DMS53 treated with DMSO at 0.1 percent for 48 hours (cell line): Measurements from ENCODE around the gene FLT4.

ENCODE experiments used
- DNase-seq: peaks from one replicate; lab custom pipeline; 2025; ENCODE audit not compliant: unreplicated experiment; lab: John Stamatoyannopoulos, UW

The FLT4 gene

DNA sequence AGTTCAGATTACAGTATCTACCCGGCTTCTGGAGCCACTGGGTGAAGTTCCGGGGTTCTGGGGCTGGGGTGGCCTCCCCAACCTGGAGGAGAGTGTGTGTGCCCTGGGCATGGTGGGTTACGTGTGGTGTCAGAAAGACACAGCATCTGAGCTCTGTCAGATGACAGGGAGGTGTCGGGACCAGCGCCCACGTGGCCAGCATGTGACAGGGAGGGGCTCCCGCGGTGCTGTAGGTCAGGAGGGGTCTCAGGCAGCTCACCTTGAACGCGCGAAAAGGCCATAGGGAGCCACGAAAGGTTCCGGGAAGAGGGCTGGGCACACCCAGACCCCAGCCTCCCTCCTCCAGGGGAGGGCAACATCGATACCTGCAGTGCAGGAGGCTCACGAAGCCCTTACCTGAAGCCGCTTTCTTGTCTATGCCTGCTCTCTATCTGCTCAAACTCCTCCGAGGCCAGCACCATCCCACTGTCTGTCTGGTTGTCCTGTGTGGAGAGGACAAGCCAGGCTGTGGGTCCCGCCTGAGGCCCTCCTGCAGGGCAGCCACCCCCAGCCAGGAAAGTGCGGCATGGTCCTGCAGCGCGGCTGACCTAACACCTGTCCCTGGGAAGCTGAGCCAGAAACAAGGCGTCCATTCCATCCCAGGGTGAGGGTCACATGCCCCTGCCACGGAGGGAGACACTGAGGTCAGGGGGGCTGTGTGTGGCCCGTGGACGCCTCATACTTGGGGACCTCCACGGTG is 40.7 kb downstream of the FLT4 start:
- no peak for DNase-seq

DNA sequence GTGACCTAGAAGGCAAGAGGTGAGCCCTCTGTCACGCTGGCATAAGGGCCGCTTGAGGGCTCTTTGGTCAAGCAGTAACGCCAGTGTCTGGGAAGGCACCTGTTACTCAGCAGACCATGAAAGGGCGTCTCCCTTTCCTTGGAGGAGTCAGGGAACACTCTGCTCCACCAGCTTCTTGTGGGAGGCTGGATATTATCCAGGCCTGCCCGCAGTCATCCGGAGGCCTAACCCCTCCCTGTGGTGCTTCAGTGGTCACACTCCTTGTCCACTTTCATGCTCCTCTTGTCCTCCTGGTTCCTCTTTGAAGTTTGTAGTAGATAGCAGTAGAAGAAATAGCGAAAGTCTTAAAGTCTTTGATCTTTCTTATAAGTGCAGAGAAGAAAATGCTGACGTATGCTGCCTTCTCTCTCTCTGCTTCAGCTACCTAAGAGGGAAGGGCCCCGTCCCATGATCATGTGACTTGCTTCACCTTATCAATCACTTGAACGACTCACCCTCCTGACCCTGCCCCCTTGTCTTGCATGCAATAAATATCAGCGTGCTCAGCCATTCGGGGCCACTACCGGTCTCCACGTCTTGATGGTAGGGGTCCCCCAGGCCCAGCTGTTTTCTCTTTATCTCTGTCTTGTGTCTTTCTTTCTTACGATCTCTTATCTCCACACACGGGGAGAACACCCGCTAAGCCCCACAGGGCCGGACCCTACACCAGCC is 41.4 kb downstream of the FLT4 start:
- DNase-seq: no peak

DNA sequence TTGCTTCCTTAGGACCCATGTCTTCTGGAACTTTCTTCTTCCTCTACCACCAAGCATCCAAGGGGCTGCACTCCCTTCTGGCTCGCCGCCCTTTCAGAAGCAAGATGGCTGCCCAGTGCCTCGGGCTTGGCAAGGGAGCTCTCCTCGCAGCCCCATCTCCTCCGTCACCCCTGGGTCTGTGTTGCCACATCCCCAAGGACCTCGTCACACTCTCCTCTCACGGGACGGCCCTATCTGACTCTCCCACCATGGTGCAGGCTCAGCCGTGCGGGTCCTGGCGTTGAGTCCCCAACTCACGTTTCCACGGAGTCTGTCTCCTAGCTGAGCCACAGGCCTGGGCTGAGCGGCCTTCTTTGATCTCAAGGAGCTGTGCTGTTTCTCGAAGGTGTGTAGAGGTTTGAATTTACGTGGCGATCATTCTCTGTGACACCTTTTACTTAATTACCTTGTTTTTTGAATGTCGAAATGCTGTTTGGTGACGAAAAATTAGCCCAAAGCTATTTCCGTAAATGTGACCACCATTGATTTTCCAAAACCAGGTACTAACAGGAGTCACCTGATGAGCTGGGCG is 43.1 kb downstream of the FLT4 start:
- DNase-seq: no peak

DNA sequence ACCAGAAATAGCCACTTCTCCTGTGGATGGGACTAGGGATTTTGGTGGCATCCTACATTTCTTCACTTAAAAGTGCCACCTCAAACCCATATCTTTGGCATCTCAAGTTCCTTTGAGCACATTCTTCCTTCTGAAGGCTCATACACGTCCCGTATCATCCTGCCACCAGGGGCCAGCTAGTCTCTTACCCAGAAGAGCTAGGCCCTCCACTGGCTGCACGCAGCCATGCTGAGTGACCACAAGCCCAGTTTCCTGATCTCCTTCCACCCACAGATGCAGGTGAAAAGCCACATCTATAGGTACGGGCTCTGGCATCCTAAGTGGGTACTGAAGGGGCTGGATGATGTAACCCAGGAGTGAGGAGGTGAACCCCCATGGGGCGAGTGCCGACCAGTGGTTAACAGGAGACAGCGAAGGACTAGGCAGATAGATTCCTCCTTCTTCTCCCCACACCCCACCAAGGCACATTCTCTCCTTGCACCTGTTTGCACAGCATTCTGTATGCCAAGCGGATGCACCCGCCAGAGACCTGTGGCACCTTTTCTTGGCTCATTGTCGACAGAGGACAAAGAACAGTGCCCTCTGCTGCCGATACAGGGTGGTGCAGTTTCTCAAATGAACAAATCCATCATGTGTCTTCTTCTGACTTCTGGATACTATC is 43.7 kb downstream of the FLT4 start:
- DNase-seq: no peak

DNA sequence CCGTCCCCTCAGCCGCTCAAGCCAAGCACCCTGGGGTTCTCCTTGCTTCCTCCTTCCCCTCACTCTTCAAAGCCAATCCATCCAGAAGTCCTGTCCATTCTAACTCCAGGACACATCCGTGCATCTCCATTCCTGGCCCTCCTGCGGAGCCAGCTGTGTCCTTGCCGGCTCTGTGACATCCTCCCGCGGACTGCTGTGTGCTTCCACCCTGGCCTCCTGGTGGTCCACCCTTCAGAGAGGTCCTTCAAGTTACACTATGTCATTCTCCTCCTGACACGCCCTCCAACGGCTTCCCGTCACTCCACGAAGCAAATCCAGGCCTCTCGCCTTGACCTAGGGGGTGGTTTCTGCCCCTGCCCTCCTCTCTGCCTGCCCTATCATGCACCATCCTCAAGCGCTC is 45.1 kb downstream of the FLT4 start:
- no peak for DNase-seq

DNA sequence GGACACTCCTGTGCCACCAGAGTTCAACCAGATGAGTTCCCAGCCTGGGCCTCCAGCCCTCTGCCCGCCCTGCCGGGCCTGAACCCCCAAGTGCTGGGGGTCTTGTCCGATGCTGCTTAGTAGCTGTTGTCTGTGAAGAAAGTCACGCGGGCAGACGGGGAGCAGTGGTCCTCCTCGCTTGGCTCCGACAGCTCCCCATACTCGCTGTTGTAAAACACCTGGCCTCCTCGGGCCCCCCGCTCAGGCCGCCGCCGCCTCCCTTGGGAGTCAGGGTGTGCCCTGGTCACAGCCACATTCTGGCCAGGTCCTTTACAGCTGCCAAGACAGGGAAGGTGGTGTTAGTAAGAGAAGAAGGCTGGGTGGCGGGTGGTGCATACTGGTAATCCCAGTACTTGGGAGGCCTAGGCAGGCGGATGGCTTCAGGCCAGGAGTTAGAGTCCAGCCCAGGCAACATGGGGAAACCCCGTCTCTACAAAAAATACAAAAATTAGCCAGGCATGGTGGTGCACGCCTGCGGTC is 46.3 kb downstream of the FLT4 start:
- DNase-seq: no peak

DNA sequence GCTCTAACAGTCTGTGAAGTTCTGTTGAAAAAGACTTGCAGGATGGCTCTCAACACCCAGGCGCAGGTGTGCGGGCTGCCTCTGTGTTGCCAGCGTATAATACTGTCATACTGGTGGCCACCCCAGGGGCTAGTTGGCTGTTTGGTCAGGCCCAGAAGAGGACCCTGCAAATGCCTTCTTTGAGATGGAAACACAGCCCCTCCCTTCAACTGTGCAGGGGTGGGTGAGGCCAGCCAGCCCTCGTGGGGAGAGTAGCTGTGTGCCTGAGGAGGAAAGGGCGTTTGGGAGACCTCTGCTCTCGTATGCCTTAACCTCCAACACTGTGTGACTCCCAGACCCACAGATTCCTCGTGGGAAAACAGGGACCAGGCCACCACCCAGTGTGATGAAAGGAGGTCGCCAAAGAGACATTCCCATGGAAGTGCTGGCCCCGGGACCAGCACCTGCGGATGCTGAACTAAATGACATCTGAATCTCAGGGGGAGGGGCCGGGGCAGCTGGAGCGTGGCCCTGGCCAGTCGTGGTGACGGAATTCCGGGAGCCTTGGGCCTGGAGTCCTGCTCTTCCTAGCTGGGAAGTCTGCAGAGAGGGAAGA is 46.8 kb downstream of the FLT4 start:
- no peak for DNase-seq

DNA sequence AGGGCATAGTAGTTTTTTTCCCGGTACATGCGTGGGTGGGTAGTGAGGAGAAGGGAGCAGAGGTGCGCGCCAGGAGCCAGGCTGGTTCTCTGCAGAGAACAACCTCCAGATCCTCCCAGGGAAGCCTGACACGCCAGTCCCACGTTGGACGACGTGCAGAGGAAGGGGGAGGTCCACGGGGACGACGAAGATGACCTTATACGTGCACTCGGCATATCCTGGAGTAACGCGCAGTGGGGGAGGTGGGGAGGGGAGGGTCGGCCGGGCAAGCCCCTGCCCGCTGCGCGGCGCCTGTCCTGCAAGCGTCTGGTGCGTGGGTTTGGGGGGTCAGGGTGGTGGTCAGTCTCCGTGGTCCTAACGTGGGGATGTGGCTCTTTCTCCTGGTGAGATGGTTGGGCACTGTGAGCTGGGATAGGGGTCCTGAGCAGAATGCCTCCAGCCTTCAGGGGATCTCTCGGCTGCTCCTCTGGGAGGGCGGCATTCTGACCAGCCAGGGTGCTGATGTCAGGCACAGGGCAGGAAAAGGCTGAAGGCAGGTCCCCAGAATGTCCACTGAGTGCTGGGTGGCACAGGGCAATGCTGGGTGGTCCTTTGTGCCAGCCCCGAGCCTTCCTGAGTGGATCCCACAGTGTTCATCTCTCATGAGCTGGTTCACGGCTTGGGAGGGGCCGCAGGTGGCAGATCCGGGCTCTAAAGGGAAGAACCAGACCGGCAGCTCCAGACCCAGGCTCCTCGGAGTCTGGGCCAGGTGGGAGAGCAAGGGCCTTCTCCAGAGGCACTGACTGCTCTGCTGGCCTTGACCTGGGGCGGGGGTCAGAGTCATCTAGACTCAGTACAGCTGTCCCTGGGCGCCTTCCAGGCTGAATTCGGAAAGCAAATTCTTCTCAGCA is 47.6 kb downstream of the FLT4 start:
- DNase-seq: no peak

DNA sequence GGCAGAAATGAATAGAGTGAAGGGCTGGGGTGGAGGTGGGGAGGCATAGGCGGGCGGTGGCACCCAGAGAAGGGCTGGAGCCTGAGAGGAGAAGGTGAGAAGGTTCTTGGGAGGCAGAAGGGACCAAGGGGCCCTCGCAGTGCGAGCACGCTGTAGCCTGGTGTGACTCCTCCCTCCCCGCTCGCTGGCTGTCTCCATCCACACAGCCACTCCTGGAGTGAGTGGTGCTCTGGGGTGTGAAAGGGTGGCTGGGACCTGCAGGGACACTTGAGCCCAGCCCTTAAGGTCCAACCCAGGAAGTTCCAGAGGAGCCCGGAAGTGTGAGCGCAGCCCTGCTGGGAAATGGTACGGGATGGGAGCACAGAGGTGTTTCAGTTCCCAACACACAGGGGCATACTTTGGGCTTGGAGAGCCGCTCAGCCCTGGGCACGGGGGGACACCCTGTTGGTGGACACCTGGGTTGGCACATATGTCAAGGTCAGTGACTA is 48.8 kb downstream of the FLT4 start:
- no peak for DNase-seq

DNA sequence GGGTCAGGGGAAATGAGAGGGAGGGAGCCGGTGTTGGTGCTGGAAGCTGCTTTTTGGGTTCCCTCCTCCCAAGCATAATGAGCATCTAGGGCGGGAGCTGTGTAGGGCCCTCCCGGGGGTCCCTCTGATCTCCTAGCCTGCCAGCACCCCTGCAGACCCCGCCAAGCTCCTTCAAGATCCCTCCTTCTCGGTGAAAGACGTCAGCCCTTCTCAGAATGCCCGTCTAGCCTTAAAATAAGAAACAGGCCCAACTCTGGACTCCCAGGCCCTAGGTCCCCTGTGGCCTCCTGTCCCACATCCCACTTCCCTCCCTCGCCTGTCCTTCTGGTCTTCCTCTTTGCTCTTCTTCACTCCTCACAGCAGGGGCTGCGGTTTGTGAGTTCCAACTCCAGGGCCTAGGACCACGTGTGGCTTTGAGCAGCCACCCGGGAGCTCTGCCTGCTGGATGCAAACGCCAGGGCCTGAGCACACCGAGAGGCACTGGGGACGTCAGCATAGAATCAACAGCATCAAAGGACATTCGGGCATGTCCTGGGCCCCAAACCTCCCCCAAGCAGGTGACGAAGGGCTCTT is 49.3 kb downstream of the FLT4 start:
- DNase-seq: no peak

DNA sequence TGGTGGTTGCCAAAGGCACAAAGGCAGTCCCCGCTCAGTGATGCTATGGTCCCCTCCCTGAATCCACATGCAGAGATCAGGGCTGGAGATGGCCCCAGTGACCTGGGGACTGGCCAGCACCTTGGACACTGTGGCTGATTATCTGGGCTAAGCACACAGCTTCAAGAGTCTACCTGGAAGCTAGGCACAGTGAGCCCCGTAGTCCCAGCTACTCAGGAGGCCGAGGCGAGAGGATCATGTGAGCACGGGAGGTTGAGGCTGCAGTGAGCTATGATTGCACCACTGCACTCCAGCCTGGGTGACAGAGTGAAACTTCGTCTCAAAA is 49.8 kb downstream of the FLT4 start:
- no peak for DNase-seq

DNA sequence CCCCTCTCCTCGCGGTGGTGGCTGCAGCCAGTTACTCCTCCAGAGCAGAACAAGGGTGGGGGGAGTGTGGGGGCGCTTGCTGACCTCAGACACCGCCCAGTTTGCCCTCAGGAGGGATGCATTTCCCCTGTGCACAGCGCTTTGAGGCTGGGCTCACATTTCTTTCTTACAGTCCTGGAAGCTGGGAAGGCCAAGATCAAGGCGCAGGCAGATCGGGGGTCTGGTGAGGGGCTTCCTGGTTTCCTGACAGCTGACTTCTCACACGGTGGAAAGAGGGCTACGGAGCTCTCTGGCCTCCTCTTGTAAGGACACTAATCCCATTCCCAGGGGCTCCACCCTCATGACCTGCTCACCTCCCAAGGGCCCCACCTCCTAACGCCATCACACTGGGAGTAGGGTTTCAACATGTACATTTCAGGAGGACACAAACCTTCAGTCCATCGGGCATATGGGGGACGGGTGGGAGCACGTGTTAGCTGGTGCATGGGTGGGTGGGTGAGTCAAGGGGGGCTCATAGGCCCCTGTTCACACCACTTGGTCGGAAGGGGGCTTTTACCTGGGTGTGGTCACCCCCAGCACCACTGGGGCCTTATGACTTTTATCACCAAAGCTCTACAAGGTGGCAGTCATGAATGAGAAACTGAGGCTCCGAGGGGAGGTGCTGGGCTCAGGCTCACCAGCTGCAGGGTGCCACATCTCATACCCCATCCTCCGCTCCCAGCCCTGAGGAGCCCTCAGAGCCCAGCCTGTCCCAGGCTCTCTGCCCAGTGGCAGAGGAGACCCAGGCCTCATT is 50.4 kb downstream of the FLT4 start:
- no peak for DNase-seq

DNA sequence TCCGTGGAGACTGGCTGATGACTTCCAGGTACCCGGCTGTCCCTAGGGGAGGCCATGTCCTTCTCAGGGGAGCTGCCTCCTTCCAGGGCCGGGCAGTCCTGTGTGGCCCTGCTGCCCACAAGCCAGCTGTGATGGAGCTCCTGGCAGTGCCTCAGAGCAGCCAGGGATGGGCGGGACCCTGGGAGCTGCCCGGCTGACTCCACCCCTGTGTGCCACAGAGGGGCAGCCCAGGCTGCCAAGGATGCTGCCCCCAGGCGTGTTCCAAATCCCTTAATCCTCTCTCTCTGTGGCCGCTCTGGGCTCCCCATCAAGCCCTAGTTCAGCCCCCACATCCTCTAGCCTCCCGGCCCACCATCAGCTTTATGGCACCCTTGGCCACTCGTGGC is 51.1 kb downstream of the FLT4 start:
- no peak for DNase-seq

DNA sequence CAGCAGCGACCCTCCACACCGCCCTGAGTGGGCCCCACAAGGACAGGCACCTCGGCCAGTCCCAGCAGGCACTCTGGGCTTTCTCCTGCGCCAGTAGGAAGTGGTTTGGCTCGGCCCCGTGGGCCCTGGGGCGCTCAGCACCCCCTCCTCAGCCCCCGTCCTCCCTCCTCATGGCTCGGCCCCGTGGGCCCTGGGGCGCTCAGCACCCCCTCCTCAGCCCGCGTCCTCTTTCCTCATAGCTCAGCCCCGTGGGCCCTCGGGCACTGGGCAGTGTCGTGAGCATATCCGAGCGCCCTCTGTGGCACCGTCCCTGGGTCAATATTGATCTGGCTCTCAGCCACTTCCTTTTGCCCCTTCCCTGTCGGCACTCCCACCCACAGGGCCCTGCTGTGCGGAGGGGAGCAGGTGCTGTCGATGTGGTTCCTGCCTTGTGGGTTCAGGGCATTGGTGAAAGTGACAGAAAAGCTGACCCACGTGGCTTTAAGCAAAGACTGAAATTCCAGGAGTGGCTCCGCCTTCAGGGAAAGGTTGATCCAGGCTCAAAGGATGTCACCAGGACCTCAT is 52.6 kb downstream of the FLT4 start:
- DNase-seq: no peak

DNA sequence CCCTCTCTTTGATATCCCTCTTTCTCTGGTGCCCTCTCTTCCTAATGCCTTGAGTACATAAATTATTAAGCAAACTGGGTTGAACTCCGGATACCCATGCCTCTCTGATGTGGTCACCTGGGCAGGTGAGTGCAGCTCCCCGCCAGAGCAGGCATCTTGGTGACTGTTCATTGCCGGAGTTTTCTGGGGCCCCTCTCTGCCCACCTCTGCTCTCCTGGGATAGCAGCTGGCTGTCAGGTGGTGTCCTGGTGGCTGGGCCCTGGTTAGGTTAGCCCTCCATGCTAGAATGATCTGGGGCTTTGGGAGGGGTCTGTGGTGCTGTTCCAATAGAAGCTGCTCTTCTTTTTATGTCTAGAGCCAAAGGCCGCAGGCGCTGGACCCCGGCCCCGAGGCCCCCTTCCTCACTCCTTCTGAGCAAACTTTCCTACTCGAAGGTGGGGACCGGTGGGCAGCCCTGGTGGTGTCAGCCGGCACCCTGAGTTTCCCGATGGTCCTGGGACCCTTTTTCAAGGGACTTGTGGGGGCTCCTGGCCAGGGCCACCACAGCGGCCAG is 53.2 kb downstream of the FLT4 start:
- DNase-seq: no peak

DNA sequence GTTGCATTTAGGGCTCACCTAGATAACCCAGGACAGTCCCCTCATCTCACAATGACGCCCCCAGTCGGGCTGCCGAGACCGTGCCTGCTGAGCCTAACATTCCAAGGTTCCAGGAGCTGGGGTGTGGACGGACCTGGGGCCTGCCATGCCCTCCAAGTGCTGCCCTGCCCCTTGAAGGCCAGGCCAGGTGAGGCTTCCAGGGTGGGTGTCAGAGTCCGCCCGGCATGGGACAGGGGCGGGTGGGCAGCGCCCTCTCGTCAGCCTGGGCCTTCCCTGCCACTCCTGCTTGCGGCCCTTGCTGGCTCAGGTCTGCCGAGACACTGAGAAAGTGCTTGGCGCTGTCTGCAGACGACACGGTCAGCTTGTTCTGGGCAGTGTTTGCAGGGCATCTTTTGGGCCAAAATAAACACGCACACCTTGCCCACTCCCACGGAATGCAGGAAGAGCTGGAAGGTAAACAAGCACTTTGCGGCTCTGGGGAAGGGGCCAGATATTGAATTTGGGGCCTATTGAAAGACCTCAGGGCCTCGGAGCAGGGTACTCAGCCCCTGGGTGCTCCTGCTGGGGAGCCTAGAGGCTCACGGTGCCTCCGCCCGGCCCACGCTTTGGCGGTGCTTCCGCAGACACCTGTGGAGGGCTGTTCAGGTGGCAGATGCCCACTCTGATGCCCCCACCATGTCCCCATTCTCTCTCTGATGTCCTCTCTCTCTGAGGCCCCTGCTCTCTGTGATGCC is 53.9 kb downstream of the FLT4 start:
- no peak for DNase-seq

DNA sequence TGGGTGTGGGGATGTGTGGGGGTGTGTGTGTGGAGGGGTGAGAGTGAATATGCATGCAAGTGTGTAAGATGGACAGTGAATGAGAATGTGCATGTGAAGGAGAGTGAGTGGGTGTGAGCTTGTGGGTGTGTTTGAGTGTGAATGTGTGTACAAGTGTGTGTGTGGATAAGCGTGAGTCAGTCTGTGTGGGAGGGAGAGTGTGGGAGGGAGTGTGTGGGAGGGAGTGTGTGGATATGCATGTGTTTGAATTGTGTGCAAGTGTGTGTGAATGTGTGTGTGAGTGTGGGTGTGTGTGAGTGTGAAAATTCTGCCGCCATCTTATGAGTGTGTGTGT is 54.4 kb downstream of the FLT4 start:
- DNase-seq: no peak
